ENCODE data around the gene LAMC2. TPM values are rescaled to one million over a fixed set of nuclear protein-coding genes. Genes with fewer than 3 reads are reported as not detected.

Gene LAMC2
- polyA plus RNA-seq, 1 donor (not counting 4 experiments of a cell fraction or from before 2014, with no cell fraction given), result 1,627 TPM

DNA sequence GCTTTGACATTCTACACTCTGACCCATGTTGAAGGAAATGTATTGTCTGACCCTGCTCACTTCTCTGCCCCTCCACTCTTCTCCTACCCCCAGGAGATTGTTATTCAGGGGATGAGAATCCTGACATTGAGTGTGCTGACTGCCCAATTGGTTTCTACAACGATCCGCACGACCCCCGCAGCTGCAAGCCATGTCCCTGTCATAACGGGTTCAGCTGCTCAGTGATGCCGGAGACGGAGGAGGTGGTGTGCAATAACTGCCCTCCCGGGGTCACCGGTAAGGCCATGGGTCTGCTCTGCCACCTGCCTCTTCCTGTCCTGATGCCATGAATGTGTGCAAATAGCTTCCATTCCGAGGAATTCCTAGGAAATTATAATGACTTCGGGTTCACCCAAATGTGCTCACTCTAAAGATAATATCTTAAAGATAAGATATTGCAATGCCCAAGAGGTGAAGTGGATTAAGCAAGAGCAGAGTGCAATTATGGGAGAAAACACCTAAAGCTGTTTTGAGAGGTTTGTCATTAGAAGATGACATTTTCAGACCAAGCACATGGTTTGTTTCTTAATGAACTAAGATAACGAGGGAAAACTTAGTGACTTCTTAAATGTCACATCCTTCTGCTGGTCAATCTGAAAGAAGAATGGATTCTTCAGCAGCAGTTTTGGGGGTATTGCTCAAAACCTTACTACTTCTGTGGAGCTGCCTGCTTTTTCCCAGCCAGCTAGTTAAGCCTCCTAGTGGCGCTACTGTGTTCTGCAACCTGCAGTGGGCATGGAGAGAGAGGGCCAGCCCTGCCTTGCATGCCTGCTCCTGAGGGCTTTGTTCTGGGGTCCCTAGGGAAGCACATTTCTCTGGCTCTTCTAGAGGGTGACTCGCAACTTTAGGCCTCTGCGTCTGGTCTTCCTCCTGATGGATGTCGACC, 41.6 kb downstream of the LAMC2 start:
- H4K20me1 ChIP-seq (ENCODE audit: control insufficient read depth, extremely low read depth, insufficient read depth, low read length), result peaks cover 11% of the 10 kb centered on the region
- no peak overlapping the region for H3K4me2 ChIP-seq (ENCODE audit: control insufficient read depth, extremely low read depth, insufficient read depth, low read depth, low read length)
- no peak overlapping the region for H2AFZ ChIP-seq (ENCODE audit: control insufficient read depth, low read length)
- H3K36me3 ChIP-seq (ENCODE audit: control insufficient read depth in 2 of 2, extremely low read depth in 1 of 2, insufficient read depth in 2 of 2, low read length in 2 of 2), result peaks cover 64 to 79% of the 10 kb centered on the region in 2 experiments
- dilution Hi-C loops (cut with MboI; ENCODE audit: extremely low pct_ligation_motif_present, low sequenced_read_pairs), result no loop called here
- no peaks in the 10 kb centered on the region for H3K9me3 ChIP-seq (ENCODE audit: control insufficient read depth, low read depth, low read length)
- no peak overlapping the region for H3K9ac ChIP-seq (ENCODE audit: control insufficient read depth, extremely low read depth, insufficient read depth, low read length)
- no peak overlapping the region for H3K27ac ChIP-seq (ENCODE audit: control insufficient read depth, insufficient read depth, low read length)
- no peak overlapping the region for H3K4me3 ChIP-seq (ENCODE audit: control insufficient read depth in 2 of 3, extremely low read depth in 1 of 3, insufficient read depth in 2 of 3, low read depth in 1 of 3, low read length in 3 of 3)
- H3K79me2 ChIP-seq (ENCODE audit: control insufficient read depth, insufficient read depth, low read length), result no peaks in the 10 kb centered on the region
- H3K4me1 ChIP-seq (ENCODE audit: control insufficient read depth, extremely low read depth, insufficient read depth, low read length), result peaks cover 40% of the 10 kb centered on the region
- H3K9me1 ChIP-seq (ENCODE audit: control insufficient read depth, extremely low read depth, insufficient read depth, low read length), result no peaks in the 10 kb centered on the region
- DNase-seq (ENCODE audit: low read depth, low spot score), result no peak
- TF ChIP-seq, protein P1, sequence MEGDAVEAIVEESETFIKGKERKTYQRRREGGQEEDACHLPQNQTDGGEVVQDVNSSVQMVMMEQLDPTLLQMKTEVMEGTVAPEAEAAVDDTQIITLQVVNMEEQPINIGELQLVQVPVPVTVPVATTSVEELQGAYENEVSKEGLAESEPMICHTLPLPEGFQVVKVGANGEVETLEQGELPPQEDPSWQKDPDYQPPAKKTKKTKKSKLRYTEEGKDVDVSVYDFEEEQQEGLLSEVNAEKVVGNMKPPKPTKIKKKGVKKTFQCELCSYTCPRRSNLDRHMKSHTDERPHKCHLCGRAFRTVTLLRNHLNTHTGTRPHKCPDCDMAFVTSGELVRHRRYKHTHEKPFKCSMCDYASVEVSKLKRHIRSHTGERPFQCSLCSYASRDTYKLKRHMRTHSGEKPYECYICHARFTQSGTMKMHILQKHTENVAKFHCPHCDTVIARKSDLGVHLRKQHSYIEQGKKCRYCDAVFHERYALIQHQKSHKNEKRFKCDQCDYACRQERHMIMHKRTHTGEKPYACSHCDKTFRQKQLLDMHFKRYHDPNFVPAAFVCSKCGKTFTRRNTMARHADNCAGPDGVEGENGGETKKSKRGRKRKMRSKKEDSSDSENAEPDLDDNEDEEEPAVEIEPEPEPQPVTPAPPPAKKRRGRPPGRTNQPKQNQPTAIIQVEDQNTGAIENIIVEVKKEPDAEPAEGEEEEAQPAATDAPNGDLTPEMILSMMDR (optimal IDR thresholded peaks at IDR 0.05 in 1 of 3, IDR thresholded peaks at IDR 0.05 in 1 of 3, conservative IDR thresholded peaks at IDR 0.05 in 1 of 3; ENCODE audit: extremely low read depth in 1 of 3, insufficient read depth in 2 of 3, low read length in 3 of 3), result peak; percentile 68 to 81 (median 75)
- TF ChIP-seq EZH2 (IDR thresholded peaks at IDR 0.05; ENCODE audit: low read length), result no peak
- no peaks in the 10 kb centered on the region for H3K27me3 ChIP-seq (ENCODE audit: control insufficient read depth, extremely low read depth, insufficient read depth, low read length)
- FAIRE-seq, result no peak

DNA sequence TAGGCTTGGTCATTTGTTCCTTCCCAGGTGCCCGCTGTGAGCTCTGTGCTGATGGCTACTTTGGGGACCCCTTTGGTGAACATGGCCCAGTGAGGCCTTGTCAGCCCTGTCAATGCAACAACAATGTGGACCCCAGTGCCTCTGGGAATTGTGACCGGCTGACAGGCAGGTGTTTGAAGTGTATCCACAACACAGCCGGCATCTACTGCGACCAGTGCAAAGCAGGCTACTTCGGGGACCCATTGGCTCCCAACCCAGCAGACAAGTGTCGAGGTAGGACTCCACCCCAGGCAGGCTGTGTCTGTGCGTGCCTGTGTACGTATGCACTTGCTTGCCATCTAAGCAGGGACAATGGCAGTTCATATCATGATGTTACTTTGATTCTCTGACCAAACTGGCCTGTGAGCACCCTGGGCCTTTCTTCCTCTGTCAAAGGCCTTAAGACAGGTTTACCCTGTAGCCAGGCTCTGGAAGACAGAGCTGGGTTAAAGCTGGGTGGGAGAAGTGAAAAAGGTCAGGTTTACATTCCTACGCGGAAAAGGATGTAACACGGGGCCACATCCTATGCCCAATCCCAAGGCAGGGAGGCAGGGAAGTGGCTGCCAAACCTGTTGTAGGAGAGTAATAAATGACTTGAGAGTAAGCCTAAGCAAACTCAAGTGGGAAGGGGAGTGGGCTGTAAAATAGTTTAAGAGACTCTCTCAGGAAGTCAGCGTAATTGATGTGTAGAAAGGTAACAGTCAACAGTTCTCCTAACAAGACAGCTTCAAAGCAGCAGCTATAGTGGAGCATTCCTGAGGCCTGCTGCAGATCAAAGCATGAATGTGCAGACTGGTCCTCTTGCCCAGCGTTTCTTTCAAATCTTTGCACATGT, 42.5 kb downstream of the LAMC2 start:
- FAIRE-seq, result no peak
- H3K9ac ChIP-seq (ENCODE audit: control insufficient read depth, extremely low read depth, insufficient read depth, low read length), result no peak overlapping the region
- peaks cover 10% of the 10 kb centered on the region for H4K20me1 ChIP-seq (ENCODE audit: control insufficient read depth, extremely low read depth, insufficient read depth, low read length)
- peaks cover 57 to 75% of the 10 kb centered on the region in 2 experiments for H3K36me3 ChIP-seq (ENCODE audit: control insufficient read depth in 2 of 2, extremely low read depth in 1 of 2, insufficient read depth in 2 of 2, low read length in 2 of 2)
- no peaks in the 10 kb centered on the region for H3K79me2 ChIP-seq (ENCODE audit: control insufficient read depth, insufficient read depth, low read length)
- DNase-seq (ENCODE audit: low read depth, low spot score), result no peak
- H3K4me2 ChIP-seq (ENCODE audit: control insufficient read depth, extremely low read depth, insufficient read depth, low read depth, low read length), result no peak overlapping the region
- H3K4me1 ChIP-seq (ENCODE audit: control insufficient read depth, extremely low read depth, insufficient read depth, low read length), result peaks cover 46% of the 10 kb centered on the region
- H2AFZ ChIP-seq (ENCODE audit: control insufficient read depth, low read length), result no peak overlapping the region
- no peak overlapping the region for H3K4me3 ChIP-seq (ENCODE audit: control insufficient read depth in 2 of 3, extremely low read depth in 1 of 3, insufficient read depth in 2 of 3, low read depth in 1 of 3, low read length in 3 of 3)
- H3K9me1 ChIP-seq (ENCODE audit: control insufficient read depth, extremely low read depth, insufficient read depth, low read length), result no peaks in the 10 kb centered on the region
- TF ChIP-seq EZH2 (IDR thresholded peaks at IDR 0.05; ENCODE audit: low read length), result no peak
- TF ChIP-seq, protein P1 (optimal IDR thresholded peaks at IDR 0.05 in 1 of 3, IDR thresholded peaks at IDR 0.05 in 1 of 3, conservative IDR thresholded peaks at IDR 0.05 in 1 of 3; ENCODE audit: extremely low read depth in 1 of 3, insufficient read depth in 2 of 3, low read length in 3 of 3), result no peak
- no peaks in the 10 kb centered on the region for H3K9me3 ChIP-seq (ENCODE audit: control insufficient read depth, low read depth, low read length)
- no peak overlapping the region for H3K27ac ChIP-seq (ENCODE audit: control insufficient read depth, insufficient read depth, low read length)
- dilution Hi-C loops (cut with MboI; ENCODE audit: extremely low pct_ligation_motif_present, low sequenced_read_pairs), result no loop called here
- H3K27me3 ChIP-seq (ENCODE audit: control insufficient read depth, extremely low read depth, insufficient read depth, low read length), result no peaks in the 10 kb centered on the region
